Lower leg skin (tissue), 4 donors: ENCODE results near the gene ERFE. TPM values are rescaled to one million over a fixed set of nuclear protein-coding genes. Genes with fewer than 3 reads are reported as not detected.
A peak's percentile ranks its signal among the peaks of the same experiment; 100 is the strongest.

Experiments
- DNase-seq, 2 donors: peaks; one replicate each; pipeline ENCODE4 v3.0.0-alpha.2; 2019; ENCODE audit warnings: low spot score in 2 of 2
- H3K4me3 ChIP-seq: fragments of 200-600 bp; sonication (generic); 2 replicates; pipeline ENCODE4 v1.5.1; 2017; ENCODE audit warnings: mild to moderate bottlenecking, low read depth; ENCODE audit not compliant: poor library complexity, severe bottlenecking
- POLR2A ChIP-seq, 2 donors: fragments of 450-650 bp; IDR thresholded peaks; one replicate each; pipeline ENCODE4 v1.6.1; 2016 to 2017; ENCODE audit warnings: antibody characterized with exemption in 2 of 2, mild to moderate bottlenecking in 1 of 2, moderate library complexity in 1 of 2
- WGBS, 2 donors: methylation state at CpG; one replicate each; pipeline ENCODE4 v1.1.5; 2018; 5-methylcytosine and 5-hydroxymethylcytosine counted together
- intact Hi-C: fragments of 100-400 bp; cut with DNase I; formaldehyde crosslinking; loops from one replicate; pipeline ENCODE4 v1.15.0; 2023; ENCODE audit warnings: low total_unique reads
- total RNA-seq, 4 donors: library from RNA; depleted of rRNA; stranded (reverse); fragments of >200 nt; gene quantifications; one replicate each; pipeline ENCODE4 v1.1.0, GENCODE V29; 2016
- TF ChIP-seq, protein P1 (sequence below), 3 donors: fragments of 450-650 bp; IDR thresholded peaks; one replicate each; pipeline ENCODE4 v1.5.1; 2016; ENCODE audit warnings: antibody characterized with exemption in 3 of 3, mild to moderate bottlenecking in 3 of 3, moderate library complexity in 2 of 3

The ERFE gene
- total RNA-seq, 4 donors from 2014 or later, result not detected

DNA sequence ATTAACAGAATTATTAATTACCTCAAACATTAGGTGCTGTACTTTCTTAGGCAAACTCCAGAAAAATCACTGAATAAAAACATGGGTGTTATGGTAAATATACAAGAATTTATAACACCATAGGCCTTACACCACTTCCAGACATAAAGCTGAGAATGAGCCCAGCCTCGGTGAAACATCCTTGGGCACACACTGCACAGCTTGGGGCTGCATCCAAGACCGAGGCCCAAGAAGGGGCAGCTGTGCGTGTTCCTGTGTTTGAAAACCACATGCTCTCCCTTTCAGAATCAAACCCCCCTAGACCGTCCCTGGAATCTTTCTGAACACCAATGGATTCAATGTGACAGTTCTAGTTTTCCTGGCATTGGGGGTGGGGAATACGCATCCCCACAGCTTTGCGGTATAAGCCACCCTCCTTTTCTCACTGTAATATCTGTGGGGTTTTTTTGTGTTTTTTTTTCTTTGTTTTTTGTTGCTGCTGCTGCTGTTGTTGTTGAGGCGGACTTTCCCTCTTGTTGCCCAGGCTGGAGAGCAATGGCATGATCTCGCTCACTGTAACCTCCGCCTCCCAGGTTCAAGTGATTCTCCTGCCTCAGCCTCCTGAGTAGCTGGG lies 12.9 kb downstream of the ERFE start:
- 90% methylated on average over 9 of the region's 9 CpGs for WGBS, 2 donors
- intact Hi-C loops, result no loop called here
- peak in 1 of 2 donors; percentile 59 for DNase-seq
- H3K4me3 ChIP-seq, result no peak overlapping the region
- TF ChIP-seq, protein P1, sequence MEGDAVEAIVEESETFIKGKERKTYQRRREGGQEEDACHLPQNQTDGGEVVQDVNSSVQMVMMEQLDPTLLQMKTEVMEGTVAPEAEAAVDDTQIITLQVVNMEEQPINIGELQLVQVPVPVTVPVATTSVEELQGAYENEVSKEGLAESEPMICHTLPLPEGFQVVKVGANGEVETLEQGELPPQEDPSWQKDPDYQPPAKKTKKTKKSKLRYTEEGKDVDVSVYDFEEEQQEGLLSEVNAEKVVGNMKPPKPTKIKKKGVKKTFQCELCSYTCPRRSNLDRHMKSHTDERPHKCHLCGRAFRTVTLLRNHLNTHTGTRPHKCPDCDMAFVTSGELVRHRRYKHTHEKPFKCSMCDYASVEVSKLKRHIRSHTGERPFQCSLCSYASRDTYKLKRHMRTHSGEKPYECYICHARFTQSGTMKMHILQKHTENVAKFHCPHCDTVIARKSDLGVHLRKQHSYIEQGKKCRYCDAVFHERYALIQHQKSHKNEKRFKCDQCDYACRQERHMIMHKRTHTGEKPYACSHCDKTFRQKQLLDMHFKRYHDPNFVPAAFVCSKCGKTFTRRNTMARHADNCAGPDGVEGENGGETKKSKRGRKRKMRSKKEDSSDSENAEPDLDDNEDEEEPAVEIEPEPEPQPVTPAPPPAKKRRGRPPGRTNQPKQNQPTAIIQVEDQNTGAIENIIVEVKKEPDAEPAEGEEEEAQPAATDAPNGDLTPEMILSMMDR (IDR thresholded peaks at IDR 0.05), result no peak
- no peak for TF ChIP-seq POLR2A (IDR thresholded peaks at IDR 0.05)

- intact Hi-C loops, result no loop called here
- TF ChIP-seq, protein P1 (IDR thresholded peaks at IDR 0.05), result no peak
- TF ChIP-seq POLR2A (IDR thresholded peaks at IDR 0.05), result no peak
- DNase-seq, result peak in 1 of 2 donors; percentile 36
- WGBS, 2 donors, result 89% methylated on average over 14 of the region's 14 CpGs
- no peak overlapping the region for H3K4me3 ChIP-seq
These were observed 13.7 kb downstream of the ERFE start for GRCh38 chr2:238172439-238172838.

DNA sequence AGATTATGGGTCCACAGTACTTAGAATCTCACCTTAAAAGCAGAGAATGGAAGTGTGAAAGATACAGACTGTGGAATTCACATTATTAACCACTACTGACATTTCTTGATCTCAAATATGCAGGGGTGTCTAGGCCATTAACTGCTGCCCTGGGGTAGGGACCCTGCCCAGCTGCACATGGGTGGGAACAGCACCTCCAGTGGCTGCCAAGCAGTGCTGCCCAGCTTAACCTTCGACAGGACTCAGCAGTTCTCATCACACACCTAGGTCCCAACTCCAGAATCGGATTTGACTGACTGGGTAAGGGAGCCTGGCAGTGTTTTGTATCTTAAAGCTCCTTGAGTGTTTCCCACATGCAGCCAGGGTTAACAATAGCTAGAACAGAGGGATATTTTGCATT lies 14.9 kb downstream of the ERFE start:
- intact Hi-C loops, result no loop called here
- no peak overlapping the region for H3K4me3 ChIP-seq
- TF ChIP-seq POLR2A (IDR thresholded peaks at IDR 0.05), result no peak
- TF ChIP-seq, protein P1 (IDR thresholded peaks at IDR 0.05), result no peak
- DNase-seq, result peak in 1 of 2 donors; percentile 72
- 85 to 93% methylated on average over 2 of the region's 2 CpGs for WGBS, 2 donors

DNA sequence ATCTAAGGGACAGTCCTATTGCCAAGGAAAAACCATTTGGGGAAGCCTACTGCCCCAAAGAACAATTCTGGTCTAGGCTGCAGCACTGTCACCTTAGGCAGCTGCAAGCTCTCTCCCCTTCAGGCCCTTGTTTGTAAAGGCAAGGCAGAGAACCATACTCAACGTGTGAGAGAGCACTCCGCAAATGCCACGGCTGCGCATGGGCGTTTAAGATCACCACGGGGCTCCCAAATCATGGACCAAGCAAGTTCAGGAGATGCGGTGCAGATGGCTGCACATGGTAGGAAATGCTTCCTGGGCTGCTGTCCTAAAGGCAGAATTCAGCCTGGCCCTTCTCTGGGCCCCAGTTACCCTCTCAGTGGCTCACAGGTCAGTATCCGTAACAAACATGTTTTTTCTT lies 15.5 kb downstream of the ERFE start:
- DNase-seq, result peak in 1 of 2 donors; percentile 49
- no peak overlapping the region for H3K4me3 ChIP-seq
- TF ChIP-seq, protein P1 (IDR thresholded peaks at IDR 0.05), result no peak
- TF ChIP-seq POLR2A (IDR thresholded peaks at IDR 0.05), result no peak
- 91 to 97% methylated on average over 8 of the region's 8 CpGs for WGBS, 2 donors
- intact Hi-C loops, result no loop called here

GRCh38 chr2:238174701-238175100 lies 15.9 kb downstream of the ERFE start:
- H3K4me3 ChIP-seq, result no peak overlapping the region
- TF ChIP-seq POLR2A (IDR thresholded peaks at IDR 0.05), result no peak
- TF ChIP-seq, protein P1 (IDR thresholded peaks at IDR 0.05), result no peak
- intact Hi-C loops, result no loop called here
- WGBS, 2 donors, result 59 to 64% methylated on average over 3 of the region's 3 CpGs
- DNase-seq, result peak in 1 of 2 donors; percentile 20

GRCh38 chr2:238176613-238177012 lies 17.8 kb downstream of the ERFE start:
- intact Hi-C loops, result no loop called here
- TF ChIP-seq POLR2A (IDR thresholded peaks at IDR 0.05), result no peak
- TF ChIP-seq, protein P1 (IDR thresholded peaks at IDR 0.05), result no peak
- no peak overlapping the region for H3K4me3 ChIP-seq
- no peak for DNase-seq
